GM21390 (cell line): ENCODE data around the gene AMER2.
"Not testable (repeated sequence)": the region's sequence is repeated elsewhere in the genome, so short reads cannot be mapped to it uniquely, and the experiment has no call there.

Source experiments
- ATAC-seq: cut with Tn5 transposase; IDR thresholded peaks from one replicate; pipeline ENCODE4 v1.9.1; 2021; ENCODE audit not compliant: unreplicated experiment

Gene AMER2

GRCh38 chr13:25186187-25186586 is 14.1 kb upstream of the AMER2 start:
- peak; percentile 47 for ATAC-seq

GRCh38 chr13:25181597-25181996 is 9.5 kb upstream of the AMER2 start:
- ATAC-seq, result peak; percentile 27

GRCh38 chr13:25180775-25181537 is 8.9 kb upstream of the AMER2 start:
- ATAC-seq, result peak; percentile 61

- no peak for ATAC-seq
Observed at GRCh38 chr13:25179832-25180774, 8.0 kb upstream of the AMER2 start.

GRCh38 chr13:25179011-25179410 is 6.9 kb upstream of the AMER2 start:
- ATAC-seq, result no peak

- no peak for ATAC-seq
Observed at GRCh38 chr13:25178070-25178469, 6.0 kb upstream of the AMER2 start.

- no peak for ATAC-seq
Observed at GRCh38 chr13:25177636-25178035, 5.5 kb upstream of the AMER2 start.

GRCh38 chr13:25177012-25177411 is 4.9 kb upstream of the AMER2 start:
- ATAC-seq, result no peak

GRCh38 chr13:25175431-25175830 is 3.3 kb upstream of the AMER2 start:
- no peak for ATAC-seq

- ATAC-seq, result no peak
Observed at GRCh38 chr13:25175026-25175425, 2.9 kb upstream of the AMER2 start.

- no peak for ATAC-seq
Observed at GRCh38 chr13:25174304-25174703, 2.2 kb upstream of the AMER2 start.

- ATAC-seq, result no peak
Observed at GRCh38 chr13:25172303-25172630, 179 bp upstream of the AMER2 start.

GRCh38 chr13:25171170-25171516 is 945 bp downstream of the AMER2 start:
- no peak for ATAC-seq

GRCh38 chr13:25170554-25171111 is 1.5 kb downstream of the AMER2 start:
- ATAC-seq, result no peak

- no peak for ATAC-seq
Observed at GRCh38 chr13:25169951-25170553, 2.0 kb downstream of the AMER2 start.

GRCh38 chr13:25169356-25169755 is 2.7 kb downstream of the AMER2 start:
- ATAC-seq, result no peak

GRCh38 chr13:25168790-25169189 is 3.3 kb downstream of the AMER2 start:
- ATAC-seq, result no peak

- ATAC-seq, result no peak
Observed at GRCh38 chr13:25167382-25168174, 4.5 kb downstream of the AMER2 start.

- no peak for ATAC-seq
Observed at GRCh38 chr13:25166306-25166705, 5.8 kb downstream of the AMER2 start.

GRCh38 chr13:25165663-25166062 is 6.4 kb downstream of the AMER2 start:
- no peak for ATAC-seq

- not testable (repeated sequence) for ATAC-seq
Observed at GRCh38 chr13:25165163-25165562, 6.9 kb downstream of the AMER2 start.
